Stomach (tissue), 9 donors: Measurements from ENCODE around the gene TFF3. TPM values are rescaled to one million over a fixed set of nuclear protein-coding genes. Genes with fewer than 3 reads are reported as not detected.

ENCODE experiments used
- DNase-seq, 2 donors: peaks; one replicate each; pipeline versions ENCODE4 v3.0.0 to v3.0.0-alpha.2; 2013 to 2019
- H3K27ac ChIP-seq, 5 donors: fragments of 200-600 bp in 4 of 5; sonication (generic) in 4 of 5; one replicate each; pipeline ENCODE4 v1.5.1; 2013 to 2019; ENCODE audit warnings: mild to moderate bottlenecking in 1 of 5, moderate library complexity in 1 of 5
- H3K27me3 ChIP-seq, 3 donors: fragments of 200-600 bp; sonication (generic); one replicate each; pipeline ENCODE4 v1.5.1; 2017 to 2019; ENCODE audit warnings: mixed run types in 1 of 3
- H3K36me3 ChIP-seq, 4 donors: fragments of 200-600 bp; sonication (generic); 1 replicate in 3 of 4; 2 replicates in 1 of 4; pipeline ENCODE4 v1.5.1; 2016 to 2019
- H3K4me1 ChIP-seq, 4 donors: fragments of 200-600 bp; sonication (generic); one replicate each; pipeline ENCODE4 v1.5.1; 2016 to 2019
- H3K4me3 ChIP-seq, 4 donors: fragments of 200-600 bp; sonication (generic) in 3 of 4; one replicate each; pipeline ENCODE4 v1.5.1; 2016 to 2019; ENCODE audit warnings: mild to moderate bottlenecking in 1 of 4
- H3K9me3 ChIP-seq, 4 donors: fragments of 200-600 bp; sonication (generic); one replicate each; pipeline ENCODE4 v1.5.1; 2016 to 2019
- CTCF ChIP-seq, 7 experiments: fragments of 450-650 bp in 4 of 7; fragments of 200-600 bp in 3 of 7; sonication (generic) in 3 of 7; IDR thresholded peaks; one replicate each; pipeline ENCODE4 v1.5.1; 2016 to 2019; ENCODE audit warnings: antibody characterized with exemption in 7 of 7, control low read depth in 2 of 7, mild to moderate bottlenecking in 1 of 7
- EP300 ChIP-seq: sonication (generic); formaldehyde crosslinking; IDR thresholded peaks from one replicate; pipeline ENCODE4 v1.6.1; 2017; ENCODE audit warnings: antibody characterized with exemption
- POLR2A ChIP-seq, 4 donors: fragments of 450-650 bp; IDR thresholded peaks; one replicate each; pipeline ENCODE4 v1.6.1; 2016; ENCODE audit warnings: antibody characterized with exemption in 4 of 4, control low read depth in 2 of 4, mild to moderate bottlenecking in 1 of 4, moderate library complexity in 1 of 4
- POLR2AphosphoS5 ChIP-seq, 3 donors: sonication (generic); formaldehyde crosslinking; IDR thresholded peaks; one replicate each; pipeline ENCODE4 v1.6.1; 2016; ENCODE audit warnings: antibody characterized with exemption in 3 of 3
- WGBS, 5 donors: extraction: QIAGEN DNeasy Blood & Tissue Kit in 3 of 5; methylation state at CpG; one replicate each; pipeline versions ENCODE4 v1.1.5 to v1.1.7; 2013 to 2018; 5-methylcytosine and 5-hydroxymethylcytosine counted together
- intact Hi-C: fragments of 100-400 bp; cut with DNase I; formaldehyde crosslinking; loops from one replicate; pipeline ENCODE4 v1.15.1; 2023; ENCODE audit warnings: low total_unique reads
- polyA plus RNA-seq, 3 donors: library from polyadenylated mRNA; stranded (reverse); fragments of 200-250 nt; gene quantifications; one replicate each; pipeline ENCODE4 v1.2.3, GENCODE V29; 2013
- total RNA-seq, 5 donors: library from RNA; depleted of rRNA; stranded (reverse); fragments of >200 nt; gene quantifications; one replicate each; pipeline versions ENCODE4 v1.1.0 to v1.2.3, GENCODE V29; 2014 to 2016
- donor health status: healthy with polysubstance abuse.
- donor health status: Bipolar disorder and iron deficiency.
- donor health status: healthy.

Gene TFF3
- total and polyA plus RNA-seq, 8 donors, result 2.0 to 488 (median 27.3) TPM

- 82 to 85% (median 84%) methylated on average over 19 to 22 of the region's 22 CpGs for WGBS, 5 donors
- Histone ChIP-seq H3K9me3 (no peaks in the 10 kb centered on the region), H3K36me3 (peaks cover 6 to 95% (median 89%) of the 10 kb centered on the region in 4 donors), H3K27ac (no peak overlapping the region), H3K4me3 (no peak overlapping the region), H3K27me3 (no peaks in the 10 kb centered on the region), H3K4me1 (no peaks in the 10 kb centered on the region)
- TF ChIP-seq EP300 (no peak), POLR2AphosphoS5 (IDR thresholded peaks at IDR 0.05) (no peak), POLR2A (IDR thresholded peaks at IDR 0.05) (no peak)
- intact Hi-C loops, result no loop called here
- no peak for DNase-seq
Observed at GRCh38 chr21:42280356-42281180, 34.6 kb downstream of the TFF3 start.

DNA sequence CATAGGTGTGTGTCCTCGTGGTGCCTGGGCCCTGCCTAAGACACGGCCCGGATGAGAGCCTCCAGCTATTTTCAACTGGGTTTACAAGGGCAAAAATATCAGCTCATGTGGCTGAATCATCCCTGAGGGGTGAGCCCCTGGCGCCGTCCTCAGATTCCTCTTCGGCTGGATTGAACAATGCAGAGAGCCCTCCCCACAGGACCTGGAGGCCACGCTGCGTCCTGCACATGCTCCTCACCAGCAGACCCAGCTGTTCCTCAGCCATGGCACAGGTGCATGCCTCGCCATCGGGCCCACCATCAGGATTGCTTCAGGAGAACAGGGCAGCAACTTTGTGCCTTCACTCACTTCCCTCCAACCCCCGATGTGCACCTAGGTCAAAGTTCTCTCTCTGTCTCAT lies 35.3 kb downstream of the TFF3 start:
- no peaks in the 10 kb centered on the region for H3K4me1 ChIP-seq
- H3K27ac ChIP-seq, result no peak overlapping the region
- no peak for DNase-seq
- 87 to 93% (median 91%) methylated on average over 8 to 11 of the region's 11 CpGs for WGBS, 5 donors
- H3K9me3 ChIP-seq, result no peaks in the 10 kb centered on the region
- TF ChIP-seq POLR2AphosphoS5 (IDR thresholded peaks at IDR 0.05) (no peak), EP300 (no peak), CTCF (IDR thresholded peaks at IDR 0.05) (no peak), POLR2A (IDR thresholded peaks at IDR 0.05) (no peak)
- intact Hi-C loops, result no loop called here
- peaks cover 6 to 95% (median 90%) of the 10 kb centered on the region in 4 donors for H3K36me3 ChIP-seq
- H3K27me3 ChIP-seq, result no peaks in the 10 kb centered on the region
- no peak overlapping the region for H3K4me3 ChIP-seq

DNA sequence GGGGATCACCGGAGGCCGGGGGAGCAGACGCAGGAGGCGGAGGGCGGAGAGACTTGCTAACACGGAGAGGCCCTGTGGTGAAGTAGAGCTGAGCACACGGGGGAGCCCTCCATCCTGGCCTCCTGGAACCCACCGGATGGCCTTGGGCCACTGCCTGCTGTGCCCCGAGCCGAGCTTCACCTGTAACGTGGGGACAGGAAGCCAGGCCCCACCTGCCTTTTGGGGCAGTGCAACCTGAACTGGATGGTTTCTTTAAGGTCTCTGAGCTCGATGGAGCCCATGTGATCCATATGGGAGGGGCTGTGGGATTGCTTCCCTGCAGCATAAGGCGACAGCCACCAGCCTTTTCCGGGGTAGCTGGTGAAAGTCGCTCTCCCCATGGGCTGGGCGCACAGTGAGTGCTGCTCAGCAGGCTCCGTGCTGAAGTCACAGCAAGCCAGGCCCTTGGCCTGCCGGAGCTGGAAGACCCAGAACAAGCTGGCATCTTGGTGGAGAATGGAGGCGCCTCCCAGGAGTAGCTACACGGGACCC lies 35.8 kb downstream of the TFF3 start:
- Histone ChIP-seq H3K27ac (no peak overlapping the region), H3K4me1 (no peaks in the 10 kb centered on the region), H3K36me3 (peaks cover 6 to 95% (median 90%) of the 10 kb centered on the region in 4 donors), H3K9me3 (no peaks in the 10 kb centered on the region), H3K27me3 (no peaks in the 10 kb centered on the region), H3K4me3 (no peak overlapping the region)
- TF ChIP-seq POLR2AphosphoS5 (IDR thresholded peaks at IDR 0.05) (no peak), POLR2A (IDR thresholded peaks at IDR 0.05) (no peak), CTCF (IDR thresholded peaks at IDR 0.05) (no peak), EP300 (no peak)
- 85 to 90% (median 86%) methylated on average over 18 to 20 of the region's 20 CpGs for WGBS, 5 donors
- intact Hi-C loops, result no loop called here
- DNase-seq, result no peak

DNA sequence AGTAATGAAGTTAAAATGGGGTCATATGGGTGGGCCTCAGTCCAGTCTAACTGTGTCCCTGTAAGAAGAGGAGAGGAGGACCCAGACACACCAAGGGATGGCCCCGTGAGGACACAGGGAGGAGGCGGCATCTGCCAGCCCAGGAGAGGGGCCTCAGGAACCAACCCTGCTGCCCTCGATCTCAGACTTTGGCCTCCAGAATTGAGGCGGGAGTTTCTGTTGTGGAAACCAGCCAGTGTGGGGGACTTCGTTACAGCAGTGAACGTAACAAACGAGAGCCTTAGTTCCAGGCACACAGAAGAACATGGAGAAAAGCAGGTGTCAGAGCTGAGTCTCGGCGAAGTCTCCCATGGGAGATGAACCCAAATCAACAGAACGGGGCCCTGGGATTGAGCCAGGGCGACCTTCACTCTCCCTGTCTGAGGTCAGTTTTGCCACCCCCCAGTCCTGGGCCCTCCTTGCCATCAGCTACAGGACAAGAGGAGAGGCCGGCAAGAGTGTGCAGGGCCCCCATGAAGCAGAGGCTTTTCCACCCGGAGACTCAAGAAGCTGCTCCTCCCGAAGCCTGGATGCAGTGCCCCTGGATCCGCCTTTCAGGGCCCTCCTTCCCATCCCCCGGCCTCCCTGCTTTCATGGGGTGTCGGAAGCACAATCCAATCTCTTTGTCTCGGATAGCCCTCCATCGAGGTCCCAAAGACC lies 36.6 kb downstream of the TFF3 start:
- TF ChIP-seq POLR2A (IDR thresholded peaks at IDR 0.05), result no peak
- no peak for TF ChIP-seq POLR2AphosphoS5 (IDR thresholded peaks at IDR 0.05)
- TF ChIP-seq EP300, result no peak
- no peak for TF ChIP-seq CTCF (IDR thresholded peaks at IDR 0.05)
- 89 to 97% (median 92%) methylated on average over 17 to 19 of the region's 19 CpGs for WGBS, 5 donors
- peaks cover 6 to 99% (median 94%) of the 10 kb centered on the region in 4 donors for H3K36me3 ChIP-seq
- no peak overlapping the region for H3K4me3 ChIP-seq
- no peaks in the 10 kb centered on the region for H3K27me3 ChIP-seq
- no peak for DNase-seq
- H3K9me3 ChIP-seq, result no peaks in the 10 kb centered on the region
- H3K4me1 ChIP-seq, result no peaks in the 10 kb centered on the region
- intact Hi-C loops, result no loop called here
- no peak overlapping the region for H3K27ac ChIP-seq
